Mesothelial cell of epicardium (in vitro differentiated cells): ENCODE data around the gene EIF5A2. TPM values are rescaled to one million over a fixed set of nuclear protein-coding genes. Genes with fewer than 3 reads are reported as not detected.

Source experiments
- DNase-seq, 2 experiments: peaks; one replicate each; pipeline ENCODE4 v3.0.0; 2021; ENCODE audit warnings: low spot score in 2 of 2; ENCODE audit not compliant: unreplicated experiment in 2 of 2
- H3K27ac Mint-ChIP-seq: 2 replicates; pipeline ENCODE4 v1.8.0; 2021; ENCODE audit warnings: mixed read lengths
- H3K27me3 Mint-ChIP-seq: 2 replicates; pipeline ENCODE4 v1.8.0; 2021; ENCODE audit warnings: low read depth, mixed read lengths
- H3K36me3 Mint-ChIP-seq: 2 replicates; pipeline ENCODE4 v1.8.0; 2021; ENCODE audit warnings: mixed read lengths
- H3K4me1 Mint-ChIP-seq: 2 replicates; pipeline ENCODE4 v1.8.0; 2021; ENCODE audit warnings: mixed read lengths
- H3K4me3 Mint-ChIP-seq: 2 replicates; pipeline ENCODE4 v1.8.0; 2021; ENCODE audit warnings: mild to moderate bottlenecking, moderate library complexity, mixed read lengths
- H3K9me3 Mint-ChIP-seq: 2 replicates; pipeline ENCODE4 v1.8.0; 2021; ENCODE audit warnings: mixed read lengths
- total RNA-seq: library from RNA; stranded (reverse); gene quantifications from 3 replicates; pipeline ENCODE4 v1.2.1, GENCODE V29; 2021
- TF ChIP-seq, protein P1 (sequence below): fragments of 200-600 bp; sonication (generic); IDR thresholded peaks from one replicate; pipeline ENCODE4 v1.5.0; 2021; ENCODE audit warnings: antibody characterized with exemption; ENCODE audit not compliant: unreplicated experiment

Gene EIF5A2
- total RNA-seq, 1 donor from 2014 or later, result 5.3 TPM

DNA sequence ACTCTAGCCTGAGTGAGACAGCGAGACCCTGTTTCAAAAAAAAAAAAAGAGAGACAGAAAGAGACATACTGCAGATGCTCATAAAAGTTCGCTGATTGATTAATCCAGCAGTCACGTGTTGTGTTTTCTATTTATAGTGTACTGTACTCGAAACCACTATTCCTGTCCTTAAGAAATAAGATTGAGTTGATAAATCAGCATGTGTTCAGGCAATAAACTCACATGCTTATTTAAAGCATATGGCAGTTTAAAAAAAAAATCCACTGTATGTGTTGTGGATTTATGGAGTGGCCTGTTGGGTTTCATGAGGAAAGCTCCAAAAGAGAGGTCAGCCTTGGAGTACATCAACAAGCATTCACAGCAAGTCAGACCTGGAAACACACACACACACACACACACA lies 56.1 kb downstream of the EIF5A2 start:
- TF ChIP-seq, protein P1, sequence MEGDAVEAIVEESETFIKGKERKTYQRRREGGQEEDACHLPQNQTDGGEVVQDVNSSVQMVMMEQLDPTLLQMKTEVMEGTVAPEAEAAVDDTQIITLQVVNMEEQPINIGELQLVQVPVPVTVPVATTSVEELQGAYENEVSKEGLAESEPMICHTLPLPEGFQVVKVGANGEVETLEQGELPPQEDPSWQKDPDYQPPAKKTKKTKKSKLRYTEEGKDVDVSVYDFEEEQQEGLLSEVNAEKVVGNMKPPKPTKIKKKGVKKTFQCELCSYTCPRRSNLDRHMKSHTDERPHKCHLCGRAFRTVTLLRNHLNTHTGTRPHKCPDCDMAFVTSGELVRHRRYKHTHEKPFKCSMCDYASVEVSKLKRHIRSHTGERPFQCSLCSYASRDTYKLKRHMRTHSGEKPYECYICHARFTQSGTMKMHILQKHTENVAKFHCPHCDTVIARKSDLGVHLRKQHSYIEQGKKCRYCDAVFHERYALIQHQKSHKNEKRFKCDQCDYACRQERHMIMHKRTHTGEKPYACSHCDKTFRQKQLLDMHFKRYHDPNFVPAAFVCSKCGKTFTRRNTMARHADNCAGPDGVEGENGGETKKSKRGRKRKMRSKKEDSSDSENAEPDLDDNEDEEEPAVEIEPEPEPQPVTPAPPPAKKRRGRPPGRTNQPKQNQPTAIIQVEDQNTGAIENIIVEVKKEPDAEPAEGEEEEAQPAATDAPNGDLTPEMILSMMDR, result no peak
- no peaks in the 10 kb centered on the region for H3K27me3 Mint-ChIP-seq
- no peak for DNase-seq
- peak overlapping the region; percentile 56 for H3K27ac Mint-ChIP-seq
- peaks cover 8% of the 10 kb centered on the region for H3K9me3 Mint-ChIP-seq
- H3K4me3 Mint-ChIP-seq, result no peak overlapping the region
- H3K4me1 Mint-ChIP-seq, result peaks cover 19% of the 10 kb centered on the region
- H3K36me3 Mint-ChIP-seq, result no peaks in the 10 kb centered on the region

DNA sequence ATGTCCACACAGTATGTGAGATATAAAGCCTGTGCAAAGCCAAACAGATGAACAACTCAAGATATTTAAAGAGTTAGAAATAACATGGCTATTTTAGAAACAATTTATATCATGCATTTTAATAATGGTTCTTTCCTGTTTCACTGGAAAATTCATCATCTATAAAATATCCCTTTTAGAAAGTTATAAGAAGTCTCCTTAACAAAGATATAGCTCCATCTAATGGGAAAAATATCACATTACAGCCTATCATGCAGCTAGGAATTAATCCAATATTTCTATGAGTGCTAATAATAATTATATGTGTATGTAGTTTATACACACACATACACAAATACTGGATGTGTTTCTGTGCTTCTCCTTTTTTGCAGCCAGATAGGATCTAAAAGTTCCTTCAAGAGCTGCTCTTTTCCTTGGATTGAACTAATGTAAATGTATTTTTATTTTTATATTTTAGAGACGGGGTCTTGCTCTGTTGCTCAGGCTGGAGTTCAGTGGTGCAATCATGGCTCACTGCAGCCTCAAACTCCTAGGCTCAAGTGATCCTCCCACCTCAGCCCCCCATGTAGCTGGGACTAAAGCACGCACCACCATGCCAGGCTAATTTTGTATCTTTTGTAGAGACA lies 60.0 kb downstream of the EIF5A2 start:
- Mint-ChIP-seq H3K27ac (no peak overlapping the region), H3K4me1 (peaks cover 17% of the 10 kb centered on the region), H3K4me3 (no peak overlapping the region), H3K27me3 (no peaks in the 10 kb centered on the region), H3K36me3 (no peaks in the 10 kb centered on the region), H3K9me3 (peaks cover 20% of the 10 kb centered on the region)
- no peak for DNase-seq
- TF ChIP-seq, protein P1, result no peak

DNA sequence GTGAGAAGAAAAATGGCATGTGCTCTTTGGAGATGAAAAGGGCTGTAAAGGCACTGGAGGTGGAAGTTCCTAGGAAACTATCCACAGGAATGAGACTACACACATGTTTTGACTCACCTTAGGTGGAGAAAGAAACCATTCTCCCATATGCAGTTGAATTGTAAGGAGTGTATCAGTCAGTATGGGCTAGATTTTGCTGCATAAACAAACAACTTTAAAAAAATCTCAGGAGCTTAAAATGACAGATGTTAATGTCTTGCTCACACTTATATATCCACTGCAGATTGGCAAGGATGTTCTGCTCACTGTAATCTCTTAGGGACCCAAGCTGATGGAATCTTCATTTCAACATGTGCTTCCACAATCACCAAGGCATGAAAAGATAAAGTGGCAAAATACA lies 64.1 kb downstream of the EIF5A2 start:
- Mint-ChIP-seq H3K4me3 (no peak overlapping the region), H3K27me3 (no peaks in the 10 kb centered on the region), H3K4me1 (peaks cover 34% of the 10 kb centered on the region), H3K27ac (no peak overlapping the region), H3K9me3 (peaks cover 11% of the 10 kb centered on the region), H3K36me3 (no peaks in the 10 kb centered on the region)
- no peak for DNase-seq
- TF ChIP-seq, protein P1, result no peak

DNA sequence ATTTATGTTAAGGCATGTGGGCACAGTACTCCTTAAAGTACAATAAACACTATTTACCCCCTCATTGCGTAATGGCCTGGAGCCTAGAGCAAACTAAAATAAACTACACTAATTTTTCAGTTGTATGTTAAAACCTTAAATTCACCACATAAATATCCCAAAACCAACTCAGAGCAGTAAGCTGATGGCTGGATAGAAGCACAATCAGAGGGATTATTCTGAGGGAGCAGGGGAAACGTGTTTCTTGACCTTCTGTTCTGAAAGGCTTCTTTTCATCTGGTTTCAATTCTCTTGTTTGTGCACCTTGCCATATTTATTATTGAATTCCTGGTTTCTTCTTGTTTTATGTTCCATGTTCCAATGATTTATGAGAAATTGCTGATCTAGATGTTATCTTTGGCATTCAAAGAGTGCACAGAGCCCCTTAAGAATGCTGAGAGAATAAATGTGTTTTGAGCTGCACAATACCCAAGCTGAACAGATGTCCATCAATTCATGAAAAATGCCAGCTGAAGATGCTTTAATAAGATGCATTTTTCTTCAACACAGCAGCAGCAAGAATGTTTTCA lies 68.1 kb downstream of the EIF5A2 start:
- Mint-ChIP-seq H3K27me3 (no peaks in the 10 kb centered on the region), H3K4me3 (no peak overlapping the region), H3K36me3 (no peaks in the 10 kb centered on the region), H3K27ac (peak overlapping the region; percentile 76), H3K4me1 (peaks cover 45% of the 10 kb centered on the region), H3K9me3 (peaks cover 15% of the 10 kb centered on the region)
- TF ChIP-seq, protein P1, result no peak
- no peak for DNase-seq

DNA sequence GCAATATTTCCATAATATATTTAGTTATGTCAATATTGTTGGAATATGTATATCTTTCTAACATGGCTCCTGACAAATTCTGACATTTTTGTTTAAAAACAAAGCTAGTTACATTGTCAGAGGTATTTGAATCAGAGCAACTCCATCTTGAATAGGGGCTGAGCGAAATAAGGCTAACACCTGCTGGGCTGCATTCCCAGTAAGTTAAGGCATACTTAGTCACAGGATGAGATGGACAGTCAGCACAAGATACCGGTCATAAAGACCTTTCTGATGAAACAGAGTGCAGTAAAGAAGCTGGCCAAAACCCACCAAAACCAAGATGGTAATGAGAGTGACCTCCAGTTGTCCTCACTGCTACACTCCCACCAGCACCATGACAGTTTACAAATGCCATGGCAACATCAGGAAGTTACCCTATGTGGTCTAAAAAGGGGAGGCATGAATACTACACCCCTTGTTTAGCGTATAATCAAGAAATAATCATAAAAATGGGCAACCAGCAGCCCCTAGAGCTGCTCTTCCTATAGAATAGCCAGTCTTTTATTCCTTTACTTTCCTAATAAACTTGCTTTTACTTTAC lies 68.8 kb downstream of the EIF5A2 start:
- Mint-ChIP-seq H3K4me3 (no peak overlapping the region), H3K9me3 (peaks cover 12% of the 10 kb centered on the region), H3K27ac (peak overlapping the region; percentile 76), H3K27me3 (no peaks in the 10 kb centered on the region), H3K4me1 (peaks cover 49% of the 10 kb centered on the region), H3K36me3 (no peaks in the 10 kb centered on the region)
- TF ChIP-seq, protein P1, result no peak
- no peak for DNase-seq

Other genes with a start within 250 kb of the EIF5A2 start
- gene RPL22L1, start 38.4 kb downstream of the EIF5A2 start, total RNA-seq, result 97.6 to 107 TPM (median 107 TPM) in 3 replicates
- gene SLC2A2, start 118.1 kb upstream of the EIF5A2 start, total RNA-seq, result not detected in 3 replicates